HG03175 (cell line): ENCODE results near the gene MYO18B.
"Not testable (repeated sequence)": the region's sequence is repeated elsewhere in the genome, so short reads cannot be mapped to it uniquely, and the experiment has no call there.

Experiments
- ATAC-seq: cut with Tn5 transposase; IDR thresholded peaks from one replicate; pipeline ENCODE4 v1.9.1; 2021; ENCODE audit warnings: mild to moderate bottlenecking, moderate library complexity; ENCODE audit not compliant: unreplicated experiment

Gene MYO18B

GRCh38 chr22:25741692-25742626 is at the start of gene MYO18B:
TSS of gene MYO18B (plus strand) at chr22:25742188. CDS start at chr22:25761093, 18,905 bp downstream.
- no peak for ATAC-seq

- no peak for ATAC-seq
These were observed 49.4 kb upstream of the MYO18B start for GRCh38 chr22:25692397-25693267.

- no peak for ATAC-seq
These were observed 48.8 kb upstream of the MYO18B start for GRCh38 chr22:25693268-25693565.

GRCh38 chr22:25694196-25694907 is 47.6 kb upstream of the MYO18B start:
- no peak for ATAC-seq

- no peak for ATAC-seq
These were observed 46.8 kb upstream of the MYO18B start for GRCh38 chr22:25695146-25695545.

GRCh38 chr22:25696763-25697162 is 45.2 kb upstream of the MYO18B start:
- no peak for ATAC-seq

- no peak for ATAC-seq
These were observed 44.8 kb upstream of the MYO18B start for GRCh38 chr22:25697181-25697664.

GRCh38 chr22:25697978-25698377 is 44.0 kb upstream of the MYO18B start:
- ATAC-seq = no peak

- ATAC-seq = no peak
These were observed 43.5 kb upstream of the MYO18B start for GRCh38 chr22:25698461-25698860.

GRCh38 chr22:25698978-25699377 is 43.0 kb upstream of the MYO18B start:
- no peak for ATAC-seq

GRCh38 chr22:25701056-25701780 is 40.8 kb upstream of the MYO18B start:
- ATAC-seq = no peak

GRCh38 chr22:25702040-25702439 is 39.9 kb upstream of the MYO18B start:
- no peak for ATAC-seq

- ATAC-seq = no peak
These were observed 39.3 kb upstream of the MYO18B start for GRCh38 chr22:25702571-25703167.

- no peak for ATAC-seq
These were observed 37.3 kb upstream of the MYO18B start for GRCh38 chr22:25704701-25705100.

- no peak for ATAC-seq
These were observed 35.8 kb upstream of the MYO18B start for GRCh38 chr22:25706197-25706596.

- not testable (repeated sequence) for ATAC-seq
These were observed 33.6 kb upstream of the MYO18B start for GRCh38 chr22:25708430-25708829.

- ATAC-seq = no peak
These were observed 32.2 kb upstream of the MYO18B start for GRCh38 chr22:25709758-25710157.

- ATAC-seq = no peak
These were observed 31.5 kb upstream of the MYO18B start for GRCh38 chr22:25710501-25710900.

GRCh38 chr22:25711491-25711890 is 30.5 kb upstream of the MYO18B start:
- ATAC-seq = no peak
